HEK293 (cell line): ENCODE data around the gene PLEKHG3.

Experiments
- CTCF ChIA-PET: fragments of 350-600 bp; formaldehyde crosslinking; extraction: SDS; loops from one replicate; lab custom pipeline; 2021; ENCODE audit warnings: antibody characterized with exemption; lab: Yijun Ruan, JAX
- POLR2A ChIA-PET: fragments of 300-600 bp; formaldehyde crosslinking; extraction: SDS; loops from one replicate; lab custom pipeline; 2020; ENCODE audit warnings: antibody characterized with exemption, inconsistent platforms; lab: Yijun Ruan, JAX
- H3K27ac ChIP-seq: fragments of 200-500 bp; sonication (Bioruptor generic); 2 replicates; pipeline ENCODE4 v1.5.1; 2014; ENCODE audit warnings: low read depth, low read length, control low read depth, inconsistent platforms; ENCODE audit errors: extremely low read depth
- H3K36me3 ChIP-seq, 2 experiments: fragments of 200-500 bp in 1 of 2; sonication (Bioruptor generic) in 1 of 2; 1 replicate in 1 of 2; 2 replicates in 1 of 2; pipeline ENCODE4 v1.5.1; 2014 to 2017; ENCODE audit warnings: inconsistent platforms in 2 of 2, low read length in 2 of 2; ENCODE audit not compliant: control insufficient read depth in 2 of 2, insufficient read depth in 1 of 2
- H3K4me1 ChIP-seq: fragments of 200-500 bp; sonication (Bioruptor generic); 2 replicates; pipeline ENCODE4 v1.5.1; 2014; ENCODE audit warnings: mild to moderate bottlenecking, low read length, inconsistent platforms; ENCODE audit not compliant: control insufficient read depth, insufficient read depth
- H3K4me3 ChIP-seq: 2 replicates; pipeline ENCODE4 v1.5.1; 2011; ENCODE audit warnings: low read depth, mild to moderate bottlenecking, control low read depth, low read length, moderate library complexity
- H3K9me3 ChIP-seq: fragments of 200-500 bp; sonication (Bioruptor generic); 2 replicates; pipeline ENCODE4 v1.5.1; 2014; ENCODE audit warnings: low read depth, low read length, inconsistent platforms; ENCODE audit not compliant: control insufficient read depth, insufficient read depth
- GLIS1 ChIP-seq: fragments of 450-650 bp; formaldehyde crosslinking; IDR thresholded peaks from 2 replicates; pipeline ENCODE4 v1.5.1; 2016; ENCODE audit warnings: missing biosample characterization, missing genetic modification characterization
- KLF16 ChIP-seq: fragments of 450-650 bp; formaldehyde crosslinking; IDR thresholded peaks from 2 replicates; pipeline ENCODE4 v1.5.1; 2017; ENCODE audit warnings: missing biosample characterization, missing genetic modification characterization
- MZF1 ChIP-seq: fragments of 450-650 bp; formaldehyde crosslinking; IDR thresholded peaks from 2 replicates; pipeline ENCODE4 v1.5.1; 2017; ENCODE audit warnings: missing biosample characterization, missing genetic modification characterization, borderline replicate concordance
- OSR2 ChIP-seq: fragments of 450-650 bp; formaldehyde crosslinking; IDR thresholded peaks from 2 replicates; pipeline ENCODE4 v1.5.1; 2016; ENCODE audit warnings: missing biosample characterization, missing genetic modification characterization
- PBX3 ChIP-seq: sonication (generic); formaldehyde crosslinking; IDR thresholded peaks from 2 replicates; pipeline ENCODE4 v1.8.1; 2022; ENCODE audit warnings: mild to moderate bottlenecking, moderate library complexity, missing genetic modification reagents
- PRDM4 ChIP-seq: fragments of 450-650 bp; formaldehyde crosslinking; IDR thresholded peaks from 2 replicates; pipeline ENCODE4 v1.5.1; 2017; ENCODE audit warnings: missing biosample characterization, missing genetic modification characterization
- SALL2 ChIP-seq: fragments of 450-650 bp; formaldehyde crosslinking; IDR thresholded peaks from 2 replicates; pipeline ENCODE4 v1.5.0; 2017; ENCODE audit warnings: missing biosample characterization, mild to moderate bottlenecking, missing genetic modification characterization, borderline replicate concordance
- SCRT2 ChIP-seq: fragments of 450-650 bp; formaldehyde crosslinking; IDR thresholded peaks from 2 replicates; pipeline ENCODE4 v1.5.1; 2016; ENCODE audit warnings: missing biosample characterization, missing genetic modification characterization
- TSHZ1 ChIP-seq: fragments of 450-650 bp; formaldehyde crosslinking; IDR thresholded peaks from 2 replicates; pipeline ENCODE4 v1.5.1; 2016; ENCODE audit warnings: missing biosample characterization, missing genetic modification characterization, borderline replicate concordance
- ZBTB20 ChIP-seq: fragments of 450-650 bp; formaldehyde crosslinking; IDR thresholded peaks from 2 replicates; pipeline ENCODE4 v1.5.1; 2016; ENCODE audit warnings: missing biosample characterization, missing genetic modification characterization
- ZFHX2 ChIP-seq: fragments of 450-650 bp; formaldehyde crosslinking; conservative IDR thresholded peaks from 2 replicates; pipeline ENCODE4 v1.5.1; 2016; ENCODE audit warnings: missing biosample characterization, missing genetic modification characterization
- ZNF146 ChIP-seq: fragments of 450-650 bp; formaldehyde crosslinking; IDR thresholded peaks from 2 replicates; pipeline ENCODE4 v1.5.1; 2016; ENCODE audit warnings: missing biosample characterization, missing genetic modification characterization
- ZNF221 ChIP-seq: fragments of 450-650 bp; formaldehyde crosslinking; IDR thresholded peaks from 2 replicates; pipeline ENCODE4 v1.5.1; 2017; ENCODE audit warnings: missing biosample characterization, missing genetic modification characterization, borderline replicate concordance
- ZNF24 ChIP-seq: fragments of 450-650 bp; formaldehyde crosslinking; IDR thresholded peaks from 2 replicates; pipeline ENCODE4 v1.5.1; 2016; ENCODE audit warnings: missing biosample characterization, missing genetic modification characterization
- ZNF302 ChIP-seq: fragments of 450-650 bp; formaldehyde crosslinking; IDR thresholded peaks from 2 replicates; pipeline ENCODE4 v1.5.1; 2016; ENCODE audit warnings: missing biosample characterization, missing genetic modification characterization, low read depth
- ZNF521 ChIP-seq: fragments of 450-650 bp; formaldehyde crosslinking; IDR thresholded peaks from 2 replicates; pipeline ENCODE4 v1.5.1; 2017; ENCODE audit warnings: missing biosample characterization, mild to moderate bottlenecking, missing genetic modification characterization
- ZNF585B ChIP-seq: fragments of 450-650 bp; formaldehyde crosslinking; IDR thresholded peaks from 2 replicates; pipeline ENCODE4 v1.5.1; 2016; ENCODE audit warnings: missing biosample characterization, missing genetic modification characterization
- ZNF658 ChIP-seq: fragments of 450-650 bp; formaldehyde crosslinking; IDR thresholded peaks from 2 replicates; pipeline ENCODE4; 2016; ENCODE audit warnings: missing biosample characterization, missing genetic modification characterization
- ZNF664 ChIP-seq: fragments of 450-650 bp; formaldehyde crosslinking; IDR thresholded peaks from 2 replicates; pipeline ENCODE4 v1.5.1; 2016; ENCODE audit warnings: missing biosample characterization, missing genetic modification characterization
- ZNF768 ChIP-seq: fragments of 450-650 bp; formaldehyde crosslinking; IDR thresholded peaks from 2 replicates; pipeline ENCODE4 v1.5.1; 2018; ENCODE audit warnings: missing biosample characterization, mild to moderate bottlenecking, missing genetic modification characterization
- ZSCAN18 ChIP-seq: fragments of 450-650 bp; formaldehyde crosslinking; IDR thresholded peaks from 2 replicates; pipeline ENCODE4 v1.5.1; 2016; ENCODE audit warnings: missing biosample characterization, missing genetic modification characterization

PLEKHG3 gene

GRCh38 chr14:64698903-64699302 lies 5.3 kb upstream of the PLEKHG3 start (continued):
- TF ChIP-seq KLF16 (no peak), ZSCAN18 (tag by site-specific recombination) (no peak), ZNF664 (tag by site-specific recombination) (no peak), ZBTB20 (tag by site-specific recombination) (0 out of 2 replicates have a peak, but pooled peaks have one; percentile 3), ZNF24 (tag by site-specific recombination) (no peak), OSR2 (peak; percentile 87), MZF1 (tag by site-specific recombination) (peak; percentile 46; the same call in 1 of the 2 replicates), GLIS1 (tag by site-specific recombination) (peak; percentile 33; the same call in 1 of the 2 replicates)

- no peak for TF ChIP-seq ZNF768 (tag by site-specific recombination)
- no peak for TF ChIP-seq ZNF521 (tag by site-specific recombination)
- TF ChIP-seq TSHZ1 (tag by site-specific recombination), result no peak
- TF ChIP-seq ZNF146 (tag by site-specific recombination), result peak; percentile 95
- TF ChIP-seq, all 188 proteins: peak for 1
- CTCF ChIA-PET, result no interaction called here
- Histone ChIP-seq H3K4me3 (no peak overlapping the region), H3K9me3 (no peaks in the 10 kb centered on the region), H3K27ac (no peak overlapping the region), H3K36me3 (no peaks in the 10 kb centered on the region), H3K4me1 (peaks cover 26% of the 10 kb centered on the region)
- POLR2A ChIA-PET, result interaction anchor here (0.7 kb wide), 1 partner anchor 279 kb away, joined by 3 read pairs; no protein-coding TSS in a partner anchor
Observed at GRCh38 chr14:64700290-64700689, 3.9 kb upstream of the PLEKHG3 start.

GRCh38 chr14:64700894-64701293 lies 3.3 kb upstream of the PLEKHG3 start:
- H3K9me3 ChIP-seq, result no peaks in the 10 kb centered on the region
- no peaks in the 10 kb centered on the region for H3K36me3 ChIP-seq
- peaks cover 30% of the 10 kb centered on the region for H3K4me1 ChIP-seq
- POLR2A ChIA-PET, result no interaction called here
- CTCF ChIA-PET, result interaction anchor here (0.9 kb wide), 1 partner anchor 8 kb away, joined by 4 read pairs; no protein-coding TSS in a partner anchor
- TF ChIP-seq PRDM4 (tag by site-specific recombination) (peak; percentile 57; the same call in 1 of the 2 replicates), ZNF221 (tag by site-specific recombination) (no peak), ZNF302 (tag by site-specific recombination) (no peak), ZFHX2 (tag by site-specific recombination) (no peak), SALL2 (no peak), SCRT2 (tag by site-specific recombination) (0 out of 2 replicates have a peak, but pooled peaks have one; percentile 41), PBX3 (CRISPR knock-in tag) (no peak), ZNF585B (tag by site-specific recombination) (no peak), ZNF658 (tag by site-specific recombination) (no peak)
- H3K27ac ChIP-seq, result no peak overlapping the region
- H3K4me3 ChIP-seq, result no peak overlapping the region
